GM18507 (cell line): ENCODE measurements around the gene NMRK2.
"Not testable (repeated sequence)": the region's sequence is repeated elsewhere in the genome, so short reads cannot be mapped to it uniquely, and the experiment has no call there.

Experiments
- DNase-seq: peaks from one replicate; pipeline ENCODE4 v3.0.0; 2011; ENCODE audit warnings: low read depth; ENCODE audit not compliant: insufficient read length; ENCODE audit errors: extremely low spot score
- FAIRE-seq: peaks from 2 replicates; lab custom pipeline; 2011; peaks lifted over from hg19 to GRCh38; lab: Jason Lieb, UNC

The NMRK2 gene

GRCh38 chr19:3932931-3933810, at the start of gene NMRK2:
NMRK2 (plus strand) TSS chr19:3933069; CDS start chr19:3933672, 603 bp downstream.
- FAIRE-seq (no peak), DNase-seq (no peak)

GRCh38 chr19:3890591-3890990, 42.3 kb upstream of the NMRK2 start:
- DNase-seq: no peak

GRCh38 chr19:3893509-3894179, 39.2 kb upstream of the NMRK2 start:
- FAIRE-seq: no peak
- DNase-seq: no peak

More at GRCh38 chr19:3890591-3890990, 42.3 kb upstream of the NMRK2 start:
- no peak for FAIRE-seq

GRCh38 chr19:3894959-3895358, 37.9 kb upstream of the NMRK2 start:
- FAIRE-seq, DNase-seq: not testable (repeated sequence)

- DNase-seq (no peak), FAIRE-seq (no peak)
Observed at GRCh38 chr19:3895788-3896187, 37.1 kb upstream of the NMRK2 start.

GRCh38 chr19:3897936-3898335, 34.9 kb upstream of the NMRK2 start:
- DNase-seq (no peak), FAIRE-seq (no peak)

- FAIRE-seq: no peak
- no peak for DNase-seq
Observed at GRCh38 chr19:3898426-3898825, 34.4 kb upstream of the NMRK2 start.

- no peak for DNase-seq
- FAIRE-seq: no peak
Observed at GRCh38 chr19:3899531-3900294, 33.2 kb upstream of the NMRK2 start.

- FAIRE-seq (no peak), DNase-seq (no peak)
Observed at GRCh38 chr19:3902317-3902973, 30.4 kb upstream of the NMRK2 start.

GRCh38 chr19:3904233-3904632, 28.6 kb upstream of the NMRK2 start:
- FAIRE-seq (no peak), DNase-seq (no peak)

- no peak for FAIRE-seq
- no peak for DNase-seq
Observed at GRCh38 chr19:3907626-3908265, 25.1 kb upstream of the NMRK2 start.

- FAIRE-seq: no peak
- no peak for DNase-seq
Observed at GRCh38 chr19:3908266-3909054, 24.4 kb upstream of the NMRK2 start.

GRCh38 chr19:3910105-3910504, 22.8 kb upstream of the NMRK2 start:
- DNase-seq (no peak), FAIRE-seq (no peak)

GRCh38 chr19:3914199-3914598, 18.7 kb upstream of the NMRK2 start:
- FAIRE-seq (no peak), DNase-seq (no peak)

GRCh38 chr19:3916033-3916432, 16.8 kb upstream of the NMRK2 start:
- no peak for FAIRE-seq
- no peak for DNase-seq

GRCh38 chr19:3919793-3920192, 13.1 kb upstream of the NMRK2 start:
- DNase-seq (no peak), FAIRE-seq (no peak)

GRCh38 chr19:3923096-3923758, 9.6 kb upstream of the NMRK2 start:
- FAIRE-seq (no peak), DNase-seq (no peak)

GRCh38 chr19:3923912-3924311, 9.0 kb upstream of the NMRK2 start:
- DNase-seq (no peak), FAIRE-seq (no peak)
